Measurements from ENCODE around the gene BCKDHA. TPM values are rescaled to one million over a fixed set of nuclear protein-coding genes. Genes with fewer than 3 reads are reported as not detected.

BCKDHA gene
- total and polyA plus RNA-seq, 9 of the 15 experiments (the other 6 are each of a cell fraction or from before 2014, with no cell fraction given), result 4.5 to 52.5 (median 14.1) TPM

DNA sequence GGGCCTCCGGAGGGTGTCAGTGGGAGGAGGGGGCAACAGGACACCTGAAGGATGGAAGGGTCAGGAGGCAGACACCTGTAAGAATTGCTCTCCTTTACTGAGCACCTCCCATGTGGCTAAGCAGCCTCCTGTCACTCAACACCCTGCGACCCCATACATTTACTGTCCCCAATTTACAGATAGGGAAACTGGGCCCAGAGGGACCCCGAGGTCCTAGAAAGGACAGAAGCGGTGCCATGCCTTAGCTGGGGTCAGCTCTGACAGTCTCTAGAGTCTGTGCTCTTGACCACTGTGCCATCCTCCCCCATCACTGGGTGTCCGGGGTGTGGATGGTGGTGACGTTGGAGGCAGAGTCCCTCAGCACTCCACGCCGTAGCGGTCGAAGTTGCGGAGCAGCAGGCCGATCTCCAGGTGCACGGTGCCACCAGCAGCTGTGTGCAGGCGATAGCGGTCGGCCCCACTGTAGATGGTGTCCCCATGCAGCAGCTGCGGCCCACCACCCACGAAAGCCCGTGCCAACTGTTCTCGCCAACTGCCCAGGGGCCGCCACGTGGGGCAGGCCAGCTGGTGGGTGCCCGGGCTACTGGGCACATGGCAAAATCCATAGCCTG is 43.2 kb upstream of the BCKDHA start (continued):
- TF ChIP-seq, protein P1, sequence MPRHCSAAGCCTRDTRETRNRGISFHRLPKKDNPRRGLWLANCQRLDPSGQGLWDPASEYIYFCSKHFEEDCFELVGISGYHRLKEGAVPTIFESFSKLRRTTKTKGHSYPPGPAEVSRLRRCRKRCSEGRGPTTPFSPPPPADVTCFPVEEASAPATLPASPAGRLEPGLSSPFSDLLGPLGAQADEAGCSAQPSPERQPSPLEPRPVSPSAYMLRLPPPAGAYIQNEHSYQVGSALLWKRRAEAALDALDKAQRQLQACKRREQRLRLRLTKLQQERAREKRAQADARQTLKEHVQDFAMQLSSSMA (CRISPR knock-in tag; IDR thresholded peaks at IDR 0.05), result 0 out of 2 replicates have a peak, but pooled peaks have one; percentile 24
- TF ChIP-seq POLR2G (IDR thresholded peaks at IDR 0.05; ENCODE audit: low read depth, low read length) (0 out of 2 replicates have a peak, but pooled peaks have one; percentile 51), HDAC6 (IDR thresholded peaks at IDR 0.05; ENCODE audit: low read depth, low read length) (no peak), RBFOX2 (IDR thresholded peaks at IDR 0.05; ENCODE audit: low read depth, low read length) (peak; percentile 43; the same call in 1 of the 2 replicates), FIP1L1 (IDR thresholded peaks at IDR 0.05; ENCODE audit: low read depth, low read length, poor library complexity, severe bottlenecking) (no peak), ZC3H4 (CRISPR knock-in tag; IDR thresholded peaks at IDR 0.05; ENCODE audit: borderline replicate concordance) (0 out of 2 replicates have a peak, but pooled peaks have one; percentile 36), TEAD1 (CRISPR knock-in tag; IDR thresholded peaks at IDR 0.05) (no peak), ZNF324 (CRISPR knock-in tag; IDR thresholded peaks at IDR 0.05) (no peak)
- TF ChIP-seq, protein P2, sequence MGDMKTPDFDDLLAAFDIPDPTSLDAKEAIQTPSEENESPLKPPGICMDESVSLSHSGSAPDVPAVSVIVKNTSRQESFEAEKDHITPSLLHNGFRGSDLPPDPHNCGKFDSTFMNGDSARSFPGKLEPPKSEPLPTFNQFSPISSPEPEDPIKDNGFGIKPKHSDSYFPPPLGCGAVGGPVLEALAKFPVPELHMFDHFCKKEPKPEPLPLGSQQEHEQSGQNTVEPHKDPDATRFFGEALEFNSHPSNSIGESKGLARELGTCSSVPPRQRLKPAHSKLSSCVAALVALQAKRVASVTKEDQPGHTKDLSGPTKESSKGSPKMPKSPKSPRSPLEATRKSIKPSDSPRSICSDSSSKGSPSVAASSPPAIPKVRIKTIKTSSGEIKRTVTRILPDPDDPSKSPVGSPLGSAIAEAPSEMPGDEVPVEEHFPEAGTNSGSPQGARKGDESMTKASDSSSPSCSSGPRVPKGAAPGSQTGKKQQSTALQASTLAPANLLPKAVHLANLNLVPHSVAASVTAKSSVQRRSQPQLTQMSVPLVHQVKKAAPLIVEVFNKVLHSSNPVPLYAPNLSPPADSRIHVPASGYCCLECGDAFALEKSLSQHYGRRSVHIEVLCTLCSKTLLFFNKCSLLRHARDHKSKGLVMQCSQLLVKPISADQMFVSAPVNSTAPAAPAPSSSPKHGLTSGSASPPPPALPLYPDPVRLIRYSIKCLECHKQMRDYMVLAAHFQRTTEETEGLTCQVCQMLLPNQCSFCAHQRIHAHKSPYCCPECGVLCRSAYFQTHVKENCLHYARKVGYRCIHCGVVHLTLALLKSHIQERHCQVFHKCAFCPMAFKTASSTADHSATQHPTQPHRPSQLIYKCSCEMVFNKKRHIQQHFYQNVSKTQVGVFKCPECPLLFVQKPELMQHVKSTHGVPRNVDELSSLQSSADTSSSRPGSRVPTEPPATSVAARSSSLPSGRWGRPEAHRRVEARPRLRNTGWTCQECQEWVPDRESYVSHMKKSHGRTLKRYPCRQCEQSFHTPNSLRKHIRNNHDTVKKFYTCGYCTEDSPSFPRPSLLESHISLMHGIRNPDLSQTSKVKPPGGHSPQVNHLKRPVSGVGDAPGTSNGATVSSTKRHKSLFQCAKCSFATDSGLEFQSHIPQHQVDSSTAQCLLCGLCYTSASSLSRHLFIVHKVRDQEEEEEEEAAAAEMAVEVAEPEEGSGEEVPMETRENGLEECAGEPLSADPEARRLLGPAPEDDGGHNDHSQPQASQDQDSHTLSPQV (IDR thresholded peaks at IDR 0.05), result no peak
- TF ChIP-seq, protein P3, sequence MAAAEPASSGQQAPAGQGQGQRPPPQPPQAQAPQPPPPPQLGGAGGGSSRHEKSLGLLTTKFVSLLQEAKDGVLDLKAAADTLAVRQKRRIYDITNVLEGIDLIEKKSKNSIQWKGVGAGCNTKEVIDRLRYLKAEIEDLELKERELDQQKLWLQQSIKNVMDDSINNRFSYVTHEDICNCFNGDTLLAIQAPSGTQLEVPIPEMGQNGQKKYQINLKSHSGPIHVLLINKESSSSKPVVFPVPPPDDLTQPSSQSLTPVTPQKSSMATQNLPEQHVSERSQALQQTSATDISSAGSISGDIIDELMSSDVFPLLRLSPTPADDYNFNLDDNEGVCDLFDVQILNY (CRISPR knock-in tag; IDR thresholded peaks at IDR 0.05), result 0 out of 2 replicates have a peak, but pooled peaks have one; percentile 36
- TF ChIP-seq, protein P4, sequence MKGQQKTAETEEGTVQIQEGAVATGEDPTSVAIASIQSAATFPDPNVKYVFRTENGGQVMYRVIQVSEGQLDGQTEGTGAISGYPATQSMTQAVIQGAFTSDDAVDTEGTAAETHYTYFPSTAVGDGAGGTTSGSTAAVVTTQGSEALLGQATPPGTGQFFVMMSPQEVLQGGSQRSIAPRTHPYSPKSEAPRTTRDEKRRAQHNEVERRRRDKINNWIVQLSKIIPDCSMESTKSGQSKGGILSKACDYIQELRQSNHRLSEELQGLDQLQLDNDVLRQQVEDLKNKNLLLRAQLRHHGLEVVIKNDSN (CRISPR knock-in tag; IDR thresholded peaks at IDR 0.05), result 0 out of 2 replicates have a peak, but pooled peaks have one; percentile 5

Data from K562 (cell line).